Peyer's patch (tissue), 4 donors: ENCODE data around the gene ORAI3. TPM values are rescaled to one million over a fixed set of nuclear protein-coding genes. Genes with fewer than 3 reads are reported as not detected.

ENCODE experiments used
- DNase-seq, 3 donors: peaks; one replicate each; pipeline ENCODE4 v3.0.0-alpha.2; 2017 to 2019
- H3K27ac ChIP-seq, 4 donors: fragments of 200-600 bp; sonication (generic); one replicate each; pipeline ENCODE4 v1.5.1; 2016 to 2019
- H3K27me3 ChIP-seq, 2 donors: fragments of 200-600 bp; sonication (generic); one replicate each; pipeline ENCODE4 v1.5.1; 2019
- H3K36me3 ChIP-seq, 3 donors: fragments of 200-600 bp; sonication (generic); one replicate each; pipeline ENCODE4 v1.5.1; 2016 to 2019
- H3K4me1 ChIP-seq, 4 donors: fragments of 200-600 bp; sonication (generic); one replicate each; pipeline ENCODE4 v1.5.1; 2016 to 2019
- H3K4me3 ChIP-seq, 4 donors: fragments of 200-600 bp; sonication (generic); 1 replicate in 3 of 4; 2 replicates in 1 of 4; pipeline ENCODE4 v1.5.1; 2016 to 2019; ENCODE audit warnings: mild to moderate bottlenecking in 1 of 4
- H3K9me3 ChIP-seq, 4 donors: fragments of 200-600 bp; sonication (generic); one replicate each; pipeline ENCODE4 v1.5.1; 2016 to 2019; ENCODE audit warnings: mild to moderate bottlenecking in 1 of 4
- CTCF ChIP-seq, 6 experiments: fragments of 450-650 bp in 4 of 6; fragments of 200-600 bp in 2 of 6; sonication (generic) in 1 of 6; IDR thresholded peaks; one replicate each; pipeline ENCODE4 v1.5.1; 2017 to 2019; ENCODE audit warnings: antibody characterized with exemption in 6 of 6, mild to moderate bottlenecking in 3 of 6, moderate library complexity in 1 of 6
- POLR2A ChIP-seq, 2 donors: fragments of 450-650 bp; IDR thresholded peaks; one replicate each; pipeline ENCODE4 v1.5.1; 2017; ENCODE audit warnings: antibody characterized with exemption in 2 of 2, mild to moderate bottlenecking in 2 of 2, moderate library complexity in 2 of 2
- total RNA-seq, 4 donors: library from RNA; depleted of rRNA; stranded (reverse); fragments of >200 nt; gene quantifications; one replicate each; pipeline ENCODE4 v1.1.0, GENCODE V29; 2016

Gene ORAI3
- total RNA-seq, 4 donors from 2014 or later: 10.7 to 25.0 (median 20.3) TPM

- Histone ChIP-seq H3K4me1 (peaks cover 0 to 15% (median 7%) of the 10 kb centered on the region in 4 donors), H3K4me3 (peak overlapping the region in 3 of 4 donors; percentile 50 to 58 (median 53)), H3K27ac (peak overlapping the region; percentile 72 to 88 (median 80)), H3K27me3 (no peaks in the 10 kb centered on the region), H3K9me3 (no peaks in the 10 kb centered on the region), H3K36me3 (no peaks in the 10 kb centered on the region)
- DNase-seq: no peak
- TF ChIP-seq POLR2A (IDR thresholded peaks at IDR 0.05) (no peak), CTCF (IDR thresholded peaks at IDR 0.05) (no peak)
Observed at GRCh38 chr16:30995927-30996323, 47.1 kb downstream of the ORAI3 start.

GRCh38 chr16:30996324-30996984, 47.6 kb downstream of the ORAI3 start:
- Histone ChIP-seq H3K9me3 (no peaks in the 10 kb centered on the region), H3K27ac (peak overlapping the region; percentile 72 to 88 (median 80)), H3K4me1 (peaks cover 0 to 15% (median 7%) of the 10 kb centered on the region in 4 donors), H3K36me3 (no peaks in the 10 kb centered on the region), H3K27me3 (no peaks in the 10 kb centered on the region), H3K4me3 (peak overlapping the region; percentile 45 to 58 (median 52))
- TF ChIP-seq POLR2A (IDR thresholded peaks at IDR 0.05) (no peak), CTCF (IDR thresholded peaks at IDR 0.05) (no peak)
- peak in 1 of 3 donors; percentile 59 for DNase-seq

GRCh38 chr16:30996985-30997724, 48.3 kb downstream of the ORAI3 start:
- peak overlapping the region; percentile 45 to 58 (median 52) for H3K4me3 ChIP-seq

GRCh38 chr16:30997725-30998711, 49.1 kb downstream of the ORAI3 start:
- Histone ChIP-seq H3K36me3 (no peaks in the 10 kb centered on the region), H3K27me3 (no peaks in the 10 kb centered on the region), H3K27ac (peak overlapping the region; percentile 57 to 81 (median 75)), H3K9me3 (no peaks in the 10 kb centered on the region), H3K4me1 (peaks cover 0 to 15% (median 7%) of the 10 kb centered on the region in 4 donors), H3K4me3 (peak overlapping the region; percentile 45 to 58 (median 52))
- TF ChIP-seq CTCF (IDR thresholded peaks at IDR 0.05): no peak
- TF ChIP-seq POLR2A (IDR thresholded peaks at IDR 0.05): no peak
- DNase-seq: no peak

More at GRCh38 chr16:30996985-30997724, 48.3 kb downstream of the ORAI3 start:
- DNase-seq: peak; percentile 89 to 94 (median 90)
- Histone ChIP-seq H3K4me1 (peaks cover 0 to 15% (median 7%) of the 10 kb centered on the region in 4 donors), H3K9me3 (no peaks in the 10 kb centered on the region), H3K27me3 (no peaks in the 10 kb centered on the region), H3K27ac (peak overlapping the region; percentile 72 to 88 (median 80)), H3K36me3 (no peaks in the 10 kb centered on the region)
- TF ChIP-seq POLR2A (IDR thresholded peaks at IDR 0.05): peak in 1 of 2 donors; percentile 45
- TF ChIP-seq CTCF (IDR thresholded peaks at IDR 0.05): no peak
